Fibroblast of villous mesenchyme (primary cell): ENCODE data around the gene CCRL2. TPM values are rescaled to one million over a fixed set of nuclear protein-coding genes. Genes with fewer than 3 reads are reported as not detected.

Experiments used
- DNase-seq: peaks from one replicate; pipeline ENCODE4 v3.0.0-alpha.2; 2010; ENCODE audit warnings: low read depth
- H3K4me3 ChIP-seq: 2 replicates; pipeline ENCODE4 v1.5.1; 2011; ENCODE audit warnings: low read depth, mild to moderate bottlenecking, low read length
- CTCF ChIP-seq: IDR thresholded peaks from 2 replicates; pipeline ENCODE4 v1.5.1; 2012; ENCODE audit warnings: low read depth, mild to moderate bottlenecking, low read length; ENCODE audit not compliant: insufficient read depth
- total RNA-seq: library from RNA; depleted of rRNA; stranded (reverse); fragments of >200 nt; gene quantifications from 2 replicates; pipeline ENCODE4 v1.2.3, GENCODE V29; 2012

Gene CCRL2
- total RNA-seq, 1 donor, result 2.2 TPM

GRCh38 chr3:46454606-46455005, 47.5 kb downstream of the CCRL2 start:
- no peak for TF ChIP-seq CTCF
- H3K4me3 ChIP-seq, result no peak overlapping the region
- DNase-seq, result no peak

GRCh38 chr3:46455231-46456115, 48.4 kb downstream of the CCRL2 start:
- DNase-seq, result no peak
- no peak for TF ChIP-seq CTCF
- H3K4me3 ChIP-seq, result no peak overlapping the region

- no peak overlapping the region for H3K4me3 ChIP-seq
- no peak for TF ChIP-seq CTCF
- no peak for DNase-seq
Observed at GRCh38 chr3:46456118-46456517, 49.1 kb downstream of the CCRL2 start.

Other genes with a start within 250 kb of the CCRL2 start
- under 0.01 and 0.32 TPM in 2 replicates for gene CCR1, start 198.9 kb upstream of the CCRL2 start, total RNA-seq
- not detected in 2 replicates for gene CCR3, start 164.8 kb upstream of the CCRL2 start, total RNA-seq
- not detected in 2 replicates for gene CCR2, start 53.1 kb upstream of the CCRL2 start, total RNA-seq
- gene CCR5, start 36.3 kb upstream of the CCRL2 start, total RNA-seq, result under 0.01 TPM in 1 of 2 replicates, not detected in the other
- under 0.01 TPM in 1 of 2 replicates, not detected in the other for gene LTF, start 57.6 kb downstream of the CCRL2 start, total RNA-seq
- 0.43 TPM in 1 of 2 replicates, not detected in the other for gene RTP3, start 90.7 kb downstream of the CCRL2 start, total RNA-seq
- 2.2 and 5.2 TPM in 2 replicates for gene LRRC2, start 159.0 kb downstream of the CCRL2 start, total RNA-seq
- gene FAM240A, start 205.3 kb downstream of the CCRL2 start, total RNA-seq, result not detected in 2 replicates